H9 (cell line): ENCODE results near the gene NKAPD1. TPM values are rescaled to one million over a fixed set of nuclear protein-coding genes. Genes with fewer than 3 reads are reported as not detected.

Experiments
- DNase-seq: peaks from one replicate; pipeline ENCODE4 v3.0.0-alpha.2; 2017
- H2AFZ ChIP-seq: one replicate; pipeline ENCODE4 v1.6.1; 2013; ENCODE audit warnings: mild to moderate bottlenecking, low read length, control low read depth, moderate library complexity
- H2AK5ac ChIP-seq: 2 replicates; pipeline ENCODE4 v1.6.1; 2013; ENCODE audit warnings: low read length, control low read depth, mixed read lengths; ENCODE audit not compliant: insufficient read length
- H2BK120ac ChIP-seq: one replicate; pipeline ENCODE4 v1.6.1; 2013; ENCODE audit warnings: low read depth, mild to moderate bottlenecking, low read length, control low read depth, inconsistent platforms; ENCODE audit not compliant: poor library complexity, severe bottlenecking
- H2BK12ac ChIP-seq: 2 replicates; pipeline ENCODE4 v1.6.1; 2013; ENCODE audit warnings: low read length, control low read depth, mixed read lengths, low read depth; ENCODE audit not compliant: insufficient read length
- H2BK15ac ChIP-seq: 2 replicates; pipeline ENCODE4 v1.6.1; 2013; ENCODE audit warnings: low read depth, low read length, control low read depth
- H2BK20ac ChIP-seq: one replicate; pipeline ENCODE4 v1.6.1; 2013; ENCODE audit warnings: low read depth, mild to moderate bottlenecking, low read length, control low read depth, inconsistent platforms; ENCODE audit not compliant: poor library complexity, severe bottlenecking
- H2BK5ac ChIP-seq: 2 replicates; pipeline ENCODE4 v1.6.1; 2013; ENCODE audit warnings: low read length, control low read depth, mixed read lengths; ENCODE audit not compliant: insufficient read length
- H3K14ac ChIP-seq: 2 replicates; pipeline ENCODE4 v1.6.1; 2013; ENCODE audit warnings: low read length, control low read depth; ENCODE audit not compliant: insufficient read depth
- H3K18ac ChIP-seq: 2 replicates; pipeline ENCODE4 v1.6.1; 2013; ENCODE audit warnings: low read depth, mild to moderate bottlenecking, mixed read lengths, low read length, control low read depth; ENCODE audit not compliant: insufficient read length
- H3K23ac ChIP-seq: 2 replicates; pipeline ENCODE4 v1.6.1; 2013; ENCODE audit warnings: low read length, control low read depth, mixed read lengths, low read depth; ENCODE audit not compliant: insufficient read length
- H3K23me2 ChIP-seq: 2 replicates; pipeline ENCODE4 v1.6.1; 2013; ENCODE audit warnings: low read depth, mild to moderate bottlenecking, mixed read lengths, low read length, control low read depth; ENCODE audit not compliant: insufficient read length, poor library complexity, severe bottlenecking
- H3K27ac ChIP-seq: 2 replicates; pipeline ENCODE4 v1.5.1; 2013; ENCODE audit warnings: low read length, control low read depth, mixed read lengths, low read depth; ENCODE audit not compliant: insufficient read length
- H3K27me3 ChIP-seq: 2 replicates; pipeline ENCODE4 v1.6.1; 2013; ENCODE audit warnings: low read length, control low read depth, inconsistent platforms; ENCODE audit not compliant: insufficient read depth
- H3K4ac ChIP-seq: 2 replicates; pipeline ENCODE4 v1.6.1; 2013; ENCODE audit warnings: low read depth, mild to moderate bottlenecking, control low read depth, inconsistent platforms, low read length, moderate library complexity
- H3K4me1 ChIP-seq: 2 replicates; pipeline ENCODE4 v1.6.1; 2013; ENCODE audit warnings: low read length, control low read depth, inconsistent platforms; ENCODE audit not compliant: insufficient read depth
- H3K4me2 ChIP-seq: 2 replicates; pipeline ENCODE4 v1.6.1; 2013; ENCODE audit warnings: low read length, control low read depth, mixed read lengths; ENCODE audit not compliant: insufficient read length, insufficient read depth
- H3K56ac ChIP-seq: 2 replicates; pipeline ENCODE4 v1.6.1; 2013; ENCODE audit warnings: low read depth, mild to moderate bottlenecking, mixed read lengths, low read length, control low read depth; ENCODE audit not compliant: insufficient read length
- H3K79me1 ChIP-seq: 2 replicates; pipeline ENCODE4 v1.6.1; 2013; ENCODE audit warnings: low read depth, mild to moderate bottlenecking, moderate library complexity, low read length, control low read depth, inconsistent platforms; ENCODE audit not compliant: insufficient read depth, poor library complexity, severe bottlenecking
- H3K79me2 ChIP-seq: 2 replicates; pipeline ENCODE4 v1.6.1; 2013; ENCODE audit warnings: low read length, control low read depth, inconsistent platforms; ENCODE audit not compliant: insufficient read depth
- H3K9ac ChIP-seq: 2 replicates; pipeline ENCODE4 v1.6.1; 2013; ENCODE audit warnings: low read length, control low read depth, mixed read lengths; ENCODE audit not compliant: insufficient read length; ENCODE audit errors: extremely low read depth
- H3K9me3 ChIP-seq: one replicate; pipeline ENCODE4 v1.6.1; 2013; ENCODE audit warnings: low read depth, low read length, inconsistent platforms; ENCODE audit not compliant: control insufficient read depth
- H3T11ph ChIP-seq: one replicate; pipeline ENCODE4 v1.6.1; 2013; ENCODE audit warnings: mild to moderate bottlenecking, low read length, control low read depth, inconsistent platforms
- H4K20me1 ChIP-seq: one replicate; pipeline ENCODE4 v1.6.1; 2013; ENCODE audit not compliant: control insufficient read depth, insufficient read length, insufficient read depth
- H4K5ac ChIP-seq: 2 replicates; pipeline ENCODE4 v1.6.1; 2013; ENCODE audit warnings: low read depth, mild to moderate bottlenecking, mixed read lengths, low read length, control low read depth; ENCODE audit not compliant: insufficient read length
- H4K8ac ChIP-seq: replicated peaks from 2 replicates; pipeline ENCODE4 v1.6.1; 2013; ENCODE audit warnings: low read length, control low read depth, mixed read lengths, low read depth; ENCODE audit not compliant: insufficient read length
- H4K91ac ChIP-seq: 2 replicates; pipeline ENCODE4 v1.6.1; 2013; ENCODE audit warnings: low read depth, mild to moderate bottlenecking, moderate library complexity, mixed read lengths, low read length, control low read depth; ENCODE audit not compliant: insufficient read length
- H3K27ac Mint-ChIP-seq, 3 experiments: 2 replicates in 2 of 3; 3 replicates in 1 of 3; pipeline ENCODE4 v1.8.0; 2020 to 2021; ENCODE audit warnings: mixed read lengths in 3 of 3, mild to moderate bottlenecking in 1 of 3, moderate library complexity in 1 of 3
- H3K27me3 Mint-ChIP-seq: 2 replicates; pipeline ENCODE4 v1.8.0; 2021; ENCODE audit warnings: low read depth, mild to moderate bottlenecking, moderate library complexity, mixed read lengths
- H3K36me3 Mint-ChIP-seq, 3 experiments: 2 replicates in 2 of 3; 3 replicates in 1 of 3; pipeline ENCODE4 v1.8.0; 2020 to 2021; ENCODE audit warnings: low read depth in 3 of 3, mixed read lengths in 3 of 3; ENCODE audit not compliant: insufficient read depth in 1 of 3
- H3K4me1 Mint-ChIP-seq, 2 experiments: 2 replicates each; pipeline ENCODE4 v1.8.0; 2020; ENCODE audit warnings: mixed read lengths in 2 of 2
- H3K4me3 Mint-ChIP-seq, 2 experiments: 2 replicates in 1 of 2; 3 replicates in 1 of 2; pipeline ENCODE4 v1.8.0; 2020 to 2021; ENCODE audit warnings: mild to moderate bottlenecking in 2 of 2, mixed read lengths in 2 of 2, moderate library complexity in 1 of 2
- H3K9me3 Mint-ChIP-seq, 2 experiments: 2 replicates in 1 of 2; 3 replicates in 1 of 2; pipeline ENCODE4 v1.8.0; 2020; ENCODE audit warnings: mild to moderate bottlenecking in 2 of 2, mixed read lengths in 2 of 2, moderate library complexity in 1 of 2
- CTCF ChIP-seq: fragments of 200-600 bp; sonication (generic); conservative IDR thresholded peaks from 3 replicates; pipeline ENCODE4 v1.8.0; 2021; ENCODE audit warnings: antibody characterized with exemption, mild to moderate bottlenecking
- WGBS: extraction: QIAGEN DNeasy Blood & Tissue Kit; methylation state at CpG from one replicate; pipeline ENCODE4 v1.1.7; 2013; ENCODE audit warnings: missing lambda C conversion rate, low lambda C conversion rate, mixed read lengths; ENCODE audit not compliant: insufficient read length; ENCODE audit errors: extremely low coverage; 5-methylcytosine and 5-hydroxymethylcytosine counted together
- total RNA-seq: library from RNA; stranded (reverse); gene quantifications from 2 replicates; pipeline ENCODE4 v1.2.1, GENCODE V29; 2021

NKAPD1 gene
- total RNA-seq, 1 experiment from 2014 or later, result 25.9 TPM

- no peak overlapping the region for H2BK15ac ChIP-seq
- Mint-ChIP-seq H3K27ac (no peak overlapping the region), H3K9me3 (no peaks in the 10 kb centered on the region), H3K36me3 (no peaks in the 10 kb centered on the region), H3K4me3 (no peak overlapping the region), H3K27me3 (no peaks in the 10 kb centered on the region), H3K4me1 (no peaks in the 10 kb centered on the region; a peak in 1 of 4 replicates)
- H3K27me3 ChIP-seq, result no peaks in the 10 kb centered on the region
- no peak overlapping the region for H2BK5ac ChIP-seq
- H3K56ac ChIP-seq, result no peak overlapping the region
- no peaks in the 10 kb centered on the region for H4K20me1 ChIP-seq
- no peak overlapping the region for H3K18ac ChIP-seq
- H3K4me2 ChIP-seq, result no peak overlapping the region
- no peak overlapping the region for H3K4ac ChIP-seq
- DNase-seq, result no peak
- H2BK20ac ChIP-seq, result no peak overlapping the region
- H3K9ac ChIP-seq, result no peak overlapping the region
- H3K27ac ChIP-seq, result no peak overlapping the region
- no peak overlapping the region for H3K23ac ChIP-seq
- H2BK12ac ChIP-seq, result no peak overlapping the region
- TF ChIP-seq CTCF, result no peak
- H2AK5ac ChIP-seq, result no peak overlapping the region
- no CpG with 5 or more reads among the region's 5 CpGs for WGBS
- H4K5ac ChIP-seq, result no peak overlapping the region
- H3K79me1 ChIP-seq, result no peaks in the 10 kb centered on the region
- H3K9me3 ChIP-seq, result no peaks in the 10 kb centered on the region
- no peak overlapping the region for H3T11ph ChIP-seq
- H3K14ac ChIP-seq, result no peak overlapping the region
- no peaks in the 10 kb centered on the region for H3K4me1 ChIP-seq
- no peak overlapping the region for H2AFZ ChIP-seq
- no peak overlapping the region for H4K8ac ChIP-seq
- H3K79me2 ChIP-seq, result no peaks in the 10 kb centered on the region
- H3K23me2 ChIP-seq, result no peaks in the 10 kb centered on the region
- no peak overlapping the region for H2BK120ac ChIP-seq
- no peak overlapping the region for H4K91ac ChIP-seq
These were observed 55.6 kb downstream of the NKAPD1 start for GRCh38 chr11:112129656-112130055.
